GM21367 (cell line): ENCODE data around the gene CELA3B.
"Not testable (repeated sequence)": the region's sequence is repeated elsewhere in the genome, so short reads cannot be mapped to it uniquely, and the experiment has no call there.

Experiments used
- ATAC-seq: cut with Tn5 transposase; IDR thresholded peaks from one replicate; pipeline ENCODE4 v1.9.1; 2021; ENCODE audit not compliant: unreplicated experiment

Gene CELA3B

DNA sequence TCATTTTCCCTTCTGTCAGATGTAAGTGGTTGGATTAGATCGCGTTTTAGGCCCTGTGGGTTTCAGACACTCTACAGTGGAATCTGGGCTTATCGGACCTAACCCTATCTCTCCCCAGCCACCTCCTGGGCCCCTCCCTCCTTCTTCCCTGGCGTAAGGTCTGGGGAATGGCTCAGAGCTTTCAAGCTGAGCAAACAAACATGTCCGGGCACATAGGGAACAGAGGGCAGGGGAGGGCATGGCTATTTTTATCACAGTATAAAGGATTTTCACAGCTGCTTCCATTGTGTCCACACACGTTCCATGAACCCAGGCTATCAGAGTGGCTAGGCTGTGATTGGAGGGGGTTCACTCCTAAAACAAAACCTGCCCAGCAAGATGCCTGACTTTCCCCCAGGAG, 2.1 kb upstream of the CELA3B start:
- not testable (repeated sequence) for ATAC-seq

- ATAC-seq: not testable (repeated sequence)
Measured at GRCh38 chr1:21975296-21975695, 1.5 kb upstream of the CELA3B start.

GRCh38 chr1:21978209-21978608, 1.4 kb downstream of the CELA3B start:
- not testable (repeated sequence) for ATAC-seq

GRCh38 chr1:21980515-21981220, 3.8 kb downstream of the CELA3B start:
- not testable (repeated sequence) for ATAC-seq

- ATAC-seq: not testable (repeated sequence)
Measured at GRCh38 chr1:21981253-21981652, 4.4 kb downstream of the CELA3B start.

DNA sequence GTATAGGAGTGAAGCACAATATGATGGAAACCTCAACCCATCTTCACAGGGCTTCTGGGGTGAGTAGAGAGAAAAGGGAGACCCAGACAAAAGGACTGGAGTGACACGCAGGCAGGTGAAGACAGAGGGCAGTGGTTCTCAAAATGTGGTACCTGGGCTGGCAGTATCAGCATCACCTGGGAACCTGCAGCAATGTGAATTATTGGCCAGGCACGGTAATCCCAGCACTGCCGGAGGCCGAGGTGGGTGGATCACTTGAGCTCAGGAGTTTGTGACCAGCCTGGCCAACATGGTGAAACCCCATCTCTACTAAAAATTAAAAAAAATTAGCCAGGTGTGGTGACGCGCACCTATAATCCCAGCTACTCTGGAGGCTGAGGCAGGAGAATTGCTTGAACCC, 5.3 kb downstream of the CELA3B start:
- not testable (repeated sequence) for ATAC-seq

GRCh38 chr1:21983539-21983938, 6.7 kb downstream of the CELA3B start:
- not testable (repeated sequence) for ATAC-seq

DNA sequence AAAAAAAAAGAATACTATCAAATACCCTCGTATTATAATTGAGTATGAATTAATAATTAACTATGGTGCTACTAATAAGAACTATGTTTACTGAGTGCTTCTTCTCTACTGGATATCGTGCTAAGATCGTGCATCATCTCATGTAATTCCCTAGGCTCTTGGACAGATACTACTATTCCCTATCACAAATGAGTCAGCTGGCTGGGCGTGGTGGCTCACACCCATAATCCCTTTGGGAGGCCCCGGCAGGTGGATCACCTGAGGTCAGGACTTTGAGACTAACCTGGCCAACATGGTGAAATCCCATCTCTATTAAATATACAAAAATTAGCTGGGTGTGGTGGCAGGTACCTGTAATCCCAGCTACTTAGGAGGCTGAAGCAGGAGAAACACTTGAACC, 9.1 kb downstream of the CELA3B start:
- ATAC-seq: not testable (repeated sequence)

DNA sequence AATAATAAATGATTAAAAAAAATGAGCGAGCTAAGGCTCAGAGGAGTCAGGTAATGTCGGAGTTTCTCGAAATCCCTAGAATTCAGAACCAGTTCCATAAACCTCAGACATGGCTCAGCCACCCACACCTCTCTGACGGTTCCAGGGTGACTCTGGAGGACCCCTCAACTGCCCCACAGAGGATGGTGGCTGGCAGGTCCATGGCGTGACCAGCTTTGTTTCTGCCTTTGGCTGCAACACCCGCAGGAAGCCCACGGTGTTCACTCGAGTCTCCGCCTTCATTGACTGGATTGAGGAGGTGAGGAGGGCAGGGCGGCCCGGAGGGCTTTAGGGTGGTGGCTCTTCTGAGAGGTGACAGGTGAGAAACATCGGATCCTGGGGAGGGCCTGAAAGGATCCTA, 9.6 kb downstream of the CELA3B start:
- ATAC-seq: not testable (repeated sequence)

DNA sequence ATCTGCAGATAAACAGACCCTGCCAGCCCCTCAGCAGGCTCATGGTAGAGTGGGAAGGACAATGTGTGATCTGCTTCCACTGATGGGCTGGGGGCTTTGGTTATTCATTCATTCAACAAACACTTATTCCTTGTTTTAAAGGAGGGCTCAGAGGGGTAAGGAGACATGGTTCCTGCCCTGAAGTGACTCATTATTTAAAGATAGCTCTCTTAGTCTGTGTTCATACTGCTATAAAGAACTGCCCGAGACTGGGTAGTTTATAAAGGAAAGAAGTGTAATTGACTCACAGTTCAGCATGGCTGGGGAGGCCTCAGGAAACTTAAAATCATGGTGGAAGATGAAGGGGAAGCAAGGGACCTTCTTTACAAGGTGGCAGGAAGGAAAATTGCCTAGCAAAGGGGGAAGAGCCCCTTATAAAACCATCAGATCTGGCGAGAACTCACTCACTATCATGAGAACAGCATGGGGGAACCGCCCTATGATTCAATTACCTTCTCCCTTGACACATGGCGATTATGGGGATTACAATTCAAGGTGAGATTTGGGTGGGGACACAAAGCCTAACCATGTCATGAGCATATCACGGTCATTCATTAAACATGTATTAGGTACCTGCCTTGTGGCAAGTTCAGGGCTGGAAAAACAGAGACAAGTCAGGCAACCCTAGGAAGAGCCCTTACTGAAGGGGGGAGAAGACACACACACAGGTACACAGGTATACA, 13.0 kb downstream of the CELA3B start:
- not testable (repeated sequence) for ATAC-seq

- not testable (repeated sequence) for ATAC-seq
Measured at GRCh38 chr1:21992186-21992585, 15.4 kb downstream of the CELA3B start.

- not testable (repeated sequence) for ATAC-seq
Measured at GRCh38 chr1:21994716-21995115, 17.9 kb downstream of the CELA3B start.

DNA sequence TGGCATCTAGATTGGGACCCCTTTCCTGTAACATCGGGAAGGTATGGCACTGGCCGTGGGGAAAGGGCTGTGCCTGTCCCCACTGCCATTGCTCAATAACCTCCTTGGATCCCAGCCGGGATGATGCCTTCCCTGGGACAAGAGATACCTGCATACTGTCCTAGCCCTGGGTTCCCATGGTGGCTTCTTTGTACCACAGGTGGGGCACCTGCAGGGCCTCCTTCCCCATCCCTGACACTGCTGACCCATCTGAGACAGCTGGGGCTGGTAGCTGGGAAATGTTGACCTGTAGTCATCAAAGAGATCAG, 19.8 kb downstream of the CELA3B start:
- ATAC-seq: not testable (repeated sequence)

DNA sequence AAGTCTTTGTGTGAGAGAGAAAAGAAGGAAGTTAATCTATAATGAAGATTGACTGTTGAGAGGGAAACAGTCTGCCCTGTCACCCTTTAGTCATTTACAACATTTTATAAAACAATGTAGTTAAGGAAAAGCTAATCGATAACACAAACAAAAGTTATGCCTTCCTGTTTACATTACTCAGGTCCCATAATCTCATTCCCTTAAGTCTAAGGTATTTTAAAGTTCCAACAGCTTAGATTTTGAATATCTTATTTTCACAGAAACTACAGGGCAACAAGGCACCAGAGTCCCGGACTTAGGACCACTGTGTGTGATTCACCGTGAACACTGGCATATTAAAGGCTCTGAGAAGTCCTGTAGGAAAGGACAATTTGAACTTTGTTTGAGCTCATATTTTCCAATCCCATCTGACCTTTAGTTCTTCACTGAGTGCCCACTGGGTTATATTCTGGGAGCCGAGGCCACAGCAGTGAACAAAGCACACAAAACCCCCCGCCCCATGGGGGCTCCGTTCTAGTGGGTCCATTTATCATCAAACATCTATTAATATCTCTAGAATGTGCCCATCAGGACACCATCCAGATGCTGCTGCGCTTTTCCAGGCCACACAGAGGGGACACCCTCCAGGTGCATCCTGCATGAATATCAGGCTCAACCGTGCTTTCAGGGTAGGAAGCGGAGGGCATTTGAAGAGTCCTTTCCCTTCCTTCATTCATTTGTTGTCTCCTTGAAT, 21.2 kb downstream of the CELA3B start:
- not testable (repeated sequence) for ATAC-seq

DNA sequence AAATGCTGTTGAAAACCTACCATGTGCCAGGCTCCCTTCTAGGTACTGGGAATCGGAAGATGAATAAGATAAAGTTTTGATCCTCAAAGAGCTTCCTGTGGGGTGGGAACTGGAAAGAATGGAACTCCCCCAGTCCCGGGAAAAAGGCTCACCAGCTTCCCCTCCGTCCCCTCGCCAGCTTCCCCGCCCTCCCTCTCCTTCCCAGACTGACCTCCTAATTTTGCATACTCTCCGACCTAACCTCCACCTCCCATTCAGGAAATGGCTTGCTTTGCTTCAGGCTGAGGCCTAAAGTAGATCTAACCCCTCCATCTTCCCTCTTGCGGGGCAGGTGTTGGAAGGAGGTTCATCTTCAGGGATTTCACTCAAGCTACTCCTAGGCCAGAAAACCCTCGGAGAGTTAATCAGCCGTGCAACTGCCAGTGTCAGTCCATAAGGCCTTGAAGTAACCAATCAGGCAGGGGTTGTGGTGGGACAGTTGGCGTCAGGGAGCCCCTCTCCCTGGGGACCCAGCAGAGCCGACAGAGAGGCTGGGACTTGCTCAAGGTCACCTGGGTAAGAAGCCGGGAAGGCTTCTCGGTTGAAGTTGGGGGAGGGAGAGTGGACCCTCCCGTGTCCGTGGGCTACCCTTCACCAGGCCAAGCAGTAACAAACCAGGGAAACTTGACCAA, 21.9 kb downstream of the CELA3B start:
- ATAC-seq: not testable (repeated sequence)

DNA sequence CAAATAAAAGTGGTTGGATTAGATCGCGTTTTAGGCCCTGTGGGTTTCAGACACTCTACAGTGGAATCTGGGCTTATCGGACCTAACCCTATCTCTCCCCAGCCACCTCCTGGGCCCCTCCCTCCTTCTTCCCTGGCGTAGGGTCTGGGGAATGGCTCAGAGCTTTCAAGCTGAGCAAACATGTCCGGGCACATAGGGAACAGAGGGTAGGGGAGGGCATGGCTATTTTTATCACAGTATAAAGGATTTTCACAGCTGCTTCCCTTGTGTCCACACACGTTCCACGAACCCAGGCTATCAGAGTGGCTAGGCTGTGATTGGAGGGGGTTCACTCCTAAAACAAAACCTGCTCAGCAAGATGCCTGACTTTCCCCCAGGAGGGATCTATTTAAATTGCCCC, 22.8 kb downstream of the CELA3B start:
- ATAC-seq: not testable (repeated sequence)

GRCh38 chr1:22001409-22001808, 24.6 kb downstream of the CELA3B start, which contains the start of gene CELA3A:
CELA3A (plus strand) TSS chr1:22001657; CDS start chr1:22001675, 18 bp downstream.
- ATAC-seq: no peak

GRCh38 chr1:22002461-22002860, 25.6 kb downstream of the CELA3B start:
- not testable (repeated sequence) for ATAC-seq

DNA sequence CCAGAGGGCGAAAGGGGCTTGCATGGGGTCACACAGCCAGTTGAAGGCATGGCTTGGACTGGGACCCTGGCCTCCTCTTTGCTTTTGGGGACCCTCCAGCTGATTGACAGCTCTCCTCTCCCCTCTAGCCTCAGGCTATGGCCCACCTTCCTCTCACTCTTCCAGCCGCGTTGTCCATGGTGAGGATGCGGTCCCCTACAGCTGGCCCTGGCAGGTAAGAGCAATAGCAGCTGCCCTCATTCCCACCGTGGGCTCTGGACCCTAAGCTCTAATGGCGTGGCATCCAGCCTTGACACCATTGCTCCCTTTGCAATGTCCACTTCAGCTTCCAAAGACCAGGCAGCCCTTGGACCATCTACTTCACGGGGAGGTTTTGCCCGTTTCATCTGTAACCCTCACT, 26.1 kb downstream of the CELA3B start:
- ATAC-seq: not testable (repeated sequence)

DNA sequence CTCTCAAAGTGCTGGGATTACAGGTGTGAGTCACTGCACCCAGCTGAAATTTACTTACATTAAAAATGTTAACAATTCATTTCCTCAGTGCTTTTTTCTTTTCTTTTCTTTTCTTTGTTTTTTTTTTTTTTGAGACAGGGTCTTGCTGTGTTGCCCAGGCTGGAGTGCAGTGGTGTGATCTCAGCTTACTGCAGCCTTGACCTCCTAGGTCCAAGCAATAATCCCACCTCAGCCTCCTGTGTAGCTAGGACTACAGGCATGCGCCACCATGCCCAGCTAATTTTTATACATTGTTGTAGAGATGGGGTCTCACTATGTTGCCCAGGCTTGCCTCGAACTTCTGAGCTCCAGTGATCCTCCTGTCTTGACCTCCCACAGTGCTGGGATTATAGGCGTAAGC, 27.1 kb downstream of the CELA3B start:
- not testable (repeated sequence) for ATAC-seq
